Thyroid gland (tissue), 4 donors: ENCODE measurements around the gene ASB8. TPM values are rescaled to one million over a fixed set of nuclear protein-coding genes. Genes with fewer than 3 reads are reported as not detected.
A peak's percentile ranks its signal among the peaks of the same experiment; 100 is the strongest.
"Not testable (repeated sequence)": the region's sequence is repeated elsewhere in the genome, so short reads cannot be mapped to it uniquely, and the experiment has no call there.

Experiments
- DNase-seq, 2 donors: peaks; one replicate each; pipeline ENCODE4 v3.0.0-alpha.2; 2019
- H3K27ac ChIP-seq, 3 donors: fragments of 200-600 bp; sonication (generic); 1 replicate in 2 of 3; 2 replicates in 1 of 3; pipeline ENCODE4 v1.5.1; 2016 to 2019; ENCODE audit warnings: mild to moderate bottlenecking in 1 of 3, moderate library complexity in 1 of 3
- H3K27me3 ChIP-seq: fragments of 200-600 bp; sonication (generic); one replicate; pipeline ENCODE4 v1.5.1; 2019
- H3K36me3 ChIP-seq, 2 donors: fragments of 200-600 bp; sonication (generic); one replicate each; pipeline ENCODE4 v1.5.1; 2016 to 2019
- H3K4me1 ChIP-seq, 2 donors: fragments of 200-600 bp; sonication (generic); one replicate each; pipeline ENCODE4 v1.5.1; 2017 to 2019
- H3K4me3 ChIP-seq, 3 donors: fragments of 200-600 bp; sonication (generic); replicated peaks in 1 of 3; 1 replicate in 2 of 3; 2 replicates in 1 of 3; pipeline ENCODE4 v1.5.1; 2016; ENCODE audit warnings: mild to moderate bottlenecking in 1 of 3
- H3K9me3 ChIP-seq: fragments of 200-600 bp; sonication (generic); one replicate; pipeline ENCODE4 v1.5.1; 2017
- POLR2A ChIP-seq, 2 donors: fragments of 450-650 bp; IDR thresholded peaks; one replicate each; pipeline ENCODE4 v1.6.1; 2017; ENCODE audit warnings: antibody characterized with exemption in 2 of 2, mild to moderate bottlenecking in 2 of 2, moderate library complexity in 1 of 2
- WGBS, 2 donors: methylation state at CpG; one replicate each; pipeline ENCODE4 v1.1.5; 2017; 5-methylcytosine and 5-hydroxymethylcytosine counted together
- intact Hi-C: fragments of 100-400 bp; cut with DNase I; formaldehyde crosslinking; loops from one replicate; pipeline ENCODE4 v1.15.1; 2023
- total RNA-seq, 4 donors: library from RNA; depleted of rRNA; stranded (reverse); fragments of >200 nt; gene quantifications; one replicate each; pipeline ENCODE4 v1.2.3, GENCODE V29; 2016
- TF ChIP-seq, protein P1 (sequence below), 6 experiments: fragments of 200-600 bp in 3 of 6; fragments of 450-650 bp in 3 of 6; sonication (generic) in 3 of 6; IDR thresholded peaks; one replicate each; pipeline ENCODE4 v1.5.1; 2016 to 2019; ENCODE audit warnings: antibody characterized with exemption in 6 of 6, mild to moderate bottlenecking in 2 of 6, inconsistent platforms in 1 of 6, moderate library complexity in 1 of 6

The ASB8 gene
- total RNA-seq, 4 donors from 2014 or later = 28.9 to 70.6 (median 33.4) TPM

GRCh38 chr12:48160807-48161206 is 3.5 kb upstream of the ASB8 start:
- Histone ChIP-seq H3K36me3 (no peaks in the 10 kb centered on the region), H3K9me3 (no peaks in the 10 kb centered on the region), H3K4me1 (peaks cover 7 to 8% of the 10 kb centered on the region in 2 donors), H3K4me3 (no peak overlapping the region), H3K27ac (no peak overlapping the region), H3K27me3 (no peaks in the 10 kb centered on the region)
- intact Hi-C loops = loop anchor here (10.0 kb wide), 1 partner anchor 196 kb away; the partner anchor contains the start of gene TMEM106C
- peak; percentile 61 to 76 for DNase-seq
- TF ChIP-seq POLR2A (IDR thresholded peaks at IDR 0.05) = no peak
- TF ChIP-seq, protein P1, sequence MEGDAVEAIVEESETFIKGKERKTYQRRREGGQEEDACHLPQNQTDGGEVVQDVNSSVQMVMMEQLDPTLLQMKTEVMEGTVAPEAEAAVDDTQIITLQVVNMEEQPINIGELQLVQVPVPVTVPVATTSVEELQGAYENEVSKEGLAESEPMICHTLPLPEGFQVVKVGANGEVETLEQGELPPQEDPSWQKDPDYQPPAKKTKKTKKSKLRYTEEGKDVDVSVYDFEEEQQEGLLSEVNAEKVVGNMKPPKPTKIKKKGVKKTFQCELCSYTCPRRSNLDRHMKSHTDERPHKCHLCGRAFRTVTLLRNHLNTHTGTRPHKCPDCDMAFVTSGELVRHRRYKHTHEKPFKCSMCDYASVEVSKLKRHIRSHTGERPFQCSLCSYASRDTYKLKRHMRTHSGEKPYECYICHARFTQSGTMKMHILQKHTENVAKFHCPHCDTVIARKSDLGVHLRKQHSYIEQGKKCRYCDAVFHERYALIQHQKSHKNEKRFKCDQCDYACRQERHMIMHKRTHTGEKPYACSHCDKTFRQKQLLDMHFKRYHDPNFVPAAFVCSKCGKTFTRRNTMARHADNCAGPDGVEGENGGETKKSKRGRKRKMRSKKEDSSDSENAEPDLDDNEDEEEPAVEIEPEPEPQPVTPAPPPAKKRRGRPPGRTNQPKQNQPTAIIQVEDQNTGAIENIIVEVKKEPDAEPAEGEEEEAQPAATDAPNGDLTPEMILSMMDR (IDR thresholded peaks at IDR 0.05) = no peak
- 48 to 59% methylated on average over 2 of the region's 2 CpGs for WGBS, 2 donors

GRCh38 chr12:48160046-48160445 is 2.7 kb upstream of the ASB8 start:
- no peaks in the 10 kb centered on the region for H3K27me3 ChIP-seq
- 74 to 81% methylated on average over 5 of the region's 5 CpGs for WGBS, 2 donors
- H3K9me3 ChIP-seq = no peaks in the 10 kb centered on the region
- no peak overlapping the region for H3K27ac ChIP-seq
- DNase-seq = peak in 1 of 2 donors; percentile 3
- TF ChIP-seq, protein P1 (IDR thresholded peaks at IDR 0.05) = no peak
- TF ChIP-seq POLR2A (IDR thresholded peaks at IDR 0.05) = no peak
- no peaks in the 10 kb centered on the region for H3K36me3 ChIP-seq
- no peak overlapping the region for H3K4me3 ChIP-seq
- intact Hi-C loops = loop anchor here (10.0 kb wide), 1 partner anchor 195 kb away; the partner anchor contains the start of gene TMEM106C
- peaks cover 8 to 9% of the 10 kb centered on the region in 2 donors for H3K4me1 ChIP-seq

- Histone ChIP-seq H3K4me1 (peaks cover 8 to 9% of the 10 kb centered on the region in 2 donors), H3K36me3 (peaks cover 0 to 4% of the 10 kb centered on the region in 2 donors), H3K9me3 (no peaks in the 10 kb centered on the region), H3K4me3 (peak overlapping the region in 1 of 3 donors; percentile 53), H3K27ac (peak overlapping the region; percentile 65 to 92 (median 66)), H3K27me3 (no peaks in the 10 kb centered on the region)
- no peak for TF ChIP-seq POLR2A (IDR thresholded peaks at IDR 0.05)
- TF ChIP-seq, protein P1 (IDR thresholded peaks at IDR 0.05) = no peak
- intact Hi-C loops = loop anchor here (10.0 kb wide), 1 partner anchor 443 kb away; no protein-coding TSS in a partner anchor
- WGBS, 2 donors = 74 to 77% methylated on average over 3 of the region's 3 CpGs
- DNase-seq = no peak
Observed at GRCh38 chr12:48157889-48158370, 615 bp upstream of the ASB8 start.

- H3K27me3 ChIP-seq = no peaks in the 10 kb centered on the region
- H3K36me3 ChIP-seq = peaks cover 1 to 8% of the 10 kb centered on the region in 2 donors
- H3K4me3 ChIP-seq = peak overlapping the region; percentile 53 to 92 (median 78)
- intact Hi-C loops = loop anchor here (10.0 kb wide), 1 partner anchor 442 kb away; no protein-coding TSS in a partner anchor
- DNase-seq = no peak
- H3K9me3 ChIP-seq = no peaks in the 10 kb centered on the region
- WGBS, 2 donors = 25 to 26% methylated on average over 8 of the region's 8 CpGs
- H3K27ac ChIP-seq = peak overlapping the region in 2 of 3 donors; percentile 66 to 92
- H3K4me1 ChIP-seq = peaks cover 8 to 9% of the 10 kb centered on the region in 2 donors
- no peak for TF ChIP-seq POLR2A (IDR thresholded peaks at IDR 0.05)
- TF ChIP-seq, protein P1 (IDR thresholded peaks at IDR 0.05) = no peak
Observed at GRCh38 chr12:48156652-48157017, 680 bp downstream of the ASB8 start.

DNA sequence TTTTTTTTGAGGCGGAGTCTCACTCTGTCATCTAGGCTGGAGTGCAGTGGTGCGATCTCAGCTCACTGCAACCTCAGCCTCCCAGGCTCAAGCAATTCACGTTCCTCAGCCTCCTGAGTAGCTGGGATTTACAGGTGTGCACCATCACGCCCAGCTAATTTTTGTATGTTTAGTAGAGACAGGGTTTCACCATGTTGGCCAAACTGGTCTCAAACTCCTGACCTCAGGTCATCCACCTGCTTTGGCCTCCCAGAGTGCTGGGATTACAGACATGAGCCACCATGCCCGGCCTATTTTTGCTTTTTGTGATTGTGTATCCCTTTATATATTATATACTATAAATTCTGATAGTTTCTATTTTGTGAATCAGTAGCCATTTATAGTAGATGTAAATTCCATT is 1.5 kb downstream of the ASB8 start:
- not testable (repeated sequence) for H3K4me1 ChIP-seq, DNase-seq, H3K4me3 ChIP-seq, H3K27me3 ChIP-seq, H3K27ac ChIP-seq, H3K9me3 ChIP-seq
- 96 to 99% methylated on average over 5 of the region's 5 CpGs for WGBS, 2 donors
- peaks cover 10 to 12% of the 10 kb centered on the region in 2 donors for H3K36me3 ChIP-seq
- intact Hi-C loops = loop anchor here (10.0 kb wide), 1 partner anchor 441 kb away; no protein-coding TSS in a partner anchor
